IPS DF 19.7 (cell line): ENCODE measurements around the gene CYP24A1.
A peak's percentile ranks its signal among the peaks of the same experiment; 100 is the strongest.
"Not testable (repeated sequence)": the region's sequence is repeated elsewhere in the genome, so short reads cannot be mapped to it uniquely, and the experiment has no call there.

Source experiments
- DNase-seq: peaks from one replicate; pipeline ENCODE4 v3.0.0-alpha.2; 2013; ENCODE audit warnings: low read depth, low spot score

Gene CYP24A1

GRCh38 chr20:54134445-54135220 lies 39.2 kb downstream of the CYP24A1 start:
- no peak for DNase-seq

GRCh38 chr20:54133434-54134427 lies 40.1 kb downstream of the CYP24A1 start:
- no peak for DNase-seq

GRCh38 chr20:54132612-54133433 lies 41.0 kb downstream of the CYP24A1 start:
- DNase-seq: peak; percentile 48

GRCh38 chr20:54131675-54132611 lies 41.8 kb downstream of the CYP24A1 start:
- no peak for DNase-seq

DNA sequence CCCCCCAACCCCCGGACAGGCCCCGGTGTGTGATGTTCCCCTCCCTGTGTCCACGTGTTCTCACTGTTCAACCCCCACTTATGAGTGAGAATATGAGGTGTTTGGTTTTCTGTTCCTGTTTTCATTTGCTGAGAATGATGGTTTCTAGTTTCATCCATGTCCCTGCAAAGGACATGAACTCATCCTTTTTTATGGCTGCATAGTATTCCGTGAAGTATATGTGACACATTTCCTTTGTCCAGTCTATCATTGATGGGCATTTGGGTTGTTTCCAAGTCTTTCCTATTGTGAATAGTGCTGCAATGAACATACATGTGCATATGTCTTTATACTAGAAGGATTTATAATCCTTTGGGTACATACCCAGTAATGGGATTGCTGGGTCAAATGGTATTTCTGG lies 42.7 kb downstream of the CYP24A1 start:
- DNase-seq: not testable (repeated sequence)

GRCh38 chr20:54129350-54129749 lies 44.4 kb downstream of the CYP24A1 start:
- DNase-seq: no peak

DNA sequence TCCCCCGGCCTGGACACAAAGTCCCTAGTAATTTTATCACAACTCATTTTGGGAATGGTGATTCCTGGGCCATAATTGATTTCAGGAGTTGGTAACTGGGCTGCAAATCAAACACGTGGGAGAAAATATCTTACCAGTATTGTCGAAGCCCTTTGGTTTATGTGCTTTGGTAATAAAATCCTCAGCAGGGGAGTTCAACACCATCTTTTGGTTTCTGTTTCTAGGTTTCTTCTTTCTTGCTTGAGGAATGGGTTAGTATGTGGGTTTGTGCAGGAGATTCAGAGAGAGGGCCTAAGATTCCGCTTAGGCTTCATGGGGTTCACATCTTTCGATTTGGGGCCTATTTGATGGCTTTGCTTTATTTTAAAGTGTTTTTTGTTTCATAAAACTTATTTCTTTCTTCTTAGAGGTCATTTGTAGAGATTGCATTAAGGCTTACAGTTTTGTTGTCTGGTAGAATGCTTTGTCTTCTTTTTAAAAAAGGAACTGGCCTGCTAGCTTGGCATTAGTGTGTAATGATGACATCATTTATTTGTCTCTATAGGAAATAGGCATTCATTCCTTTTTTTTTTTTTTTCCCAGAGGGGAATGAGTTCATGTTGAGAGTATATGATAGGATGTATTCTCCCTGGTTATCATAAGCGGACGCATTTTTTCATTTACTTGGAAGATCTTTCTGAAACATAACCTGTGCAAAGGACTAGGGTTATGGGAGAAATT lies 45.8 kb downstream of the CYP24A1 start:
- DNase-seq: no peak

GRCh38 chr20:54126806-54127655 lies 46.8 kb downstream of the CYP24A1 start:
- DNase-seq: no peak

GRCh38 chr20:54126328-54126727 lies 47.5 kb downstream of the CYP24A1 start:
- not testable (repeated sequence) for DNase-seq

DNA sequence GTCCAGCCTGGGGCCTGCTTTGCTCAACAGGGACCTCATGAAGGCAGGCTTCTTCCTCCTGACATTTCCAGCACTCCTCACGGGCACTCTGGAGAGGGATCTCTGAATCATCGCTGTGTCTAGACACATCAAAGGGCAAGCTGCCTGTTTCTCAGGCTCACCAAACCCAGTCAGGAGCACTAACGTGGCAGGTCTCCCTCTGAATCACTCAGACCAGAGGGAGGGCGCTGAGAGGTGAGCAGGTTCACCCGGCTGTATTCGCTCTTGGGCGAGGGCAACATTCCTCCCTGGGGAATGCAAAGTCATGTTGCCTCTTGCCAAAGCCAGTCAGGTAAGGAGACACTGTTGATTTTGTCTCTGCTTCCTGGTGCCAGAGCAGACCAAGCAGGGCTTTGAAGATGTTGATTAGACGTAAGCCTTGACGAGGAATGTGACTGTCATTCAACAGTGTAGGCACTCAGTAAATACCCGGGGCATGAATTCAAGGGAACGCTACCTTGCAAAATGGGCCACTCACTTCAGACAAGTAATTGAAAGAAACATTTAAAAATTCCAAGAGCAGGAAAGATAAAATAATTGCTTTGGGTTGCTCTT lies 50.1 kb downstream of the CYP24A1 start:
- DNase-seq: peak; percentile 80

- no peak for DNase-seq
Measured at GRCh38 chr20:54122681-54123586, 50.9 kb downstream of the CYP24A1 start.

GRCh38 chr20:54122189-54122588 lies 51.6 kb downstream of the CYP24A1 start:
- no peak for DNase-seq

GRCh38 chr20:54119744-54120143 lies 54.0 kb downstream of the CYP24A1 start:
- DNase-seq: no peak

DNA sequence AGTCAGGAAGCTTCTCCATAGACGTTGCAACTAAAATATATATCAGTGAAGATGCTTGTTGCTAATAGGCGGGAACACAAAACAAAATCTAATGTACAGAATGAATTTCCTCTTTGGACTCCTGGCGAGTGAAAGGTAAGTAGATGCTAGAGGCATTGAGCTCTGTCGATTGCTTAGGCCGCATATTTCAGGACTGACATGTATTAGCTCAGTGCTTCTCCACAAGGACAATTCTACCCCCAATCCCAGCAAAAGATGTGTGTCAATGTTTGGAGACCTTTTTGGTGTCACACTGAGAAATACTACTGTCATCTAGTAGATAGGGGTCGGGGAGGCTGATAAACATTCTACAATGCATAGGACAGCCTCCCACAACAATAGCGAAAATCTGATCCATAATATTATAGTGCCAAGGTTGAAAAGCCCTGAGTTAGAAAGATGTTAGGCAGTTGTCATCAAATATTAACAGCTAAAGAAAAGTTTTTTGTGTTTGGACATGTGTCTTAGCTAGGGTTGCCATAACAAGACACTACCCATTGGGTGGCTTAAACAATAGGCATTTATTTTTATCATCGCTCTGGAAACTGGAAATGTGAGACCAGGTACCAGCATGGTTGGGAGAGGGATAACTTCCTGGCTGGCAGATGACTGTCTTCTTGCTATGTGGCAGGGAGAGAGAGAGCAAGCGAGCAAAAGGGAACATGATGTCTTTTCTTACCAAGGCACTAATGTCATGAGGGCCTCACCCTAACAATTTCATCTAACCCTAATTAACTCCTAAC lies 55.4 kb downstream of the CYP24A1 start:
- DNase-seq: no peak

- DNase-seq: no peak
Measured at GRCh38 chr20:54116550-54117235, 57.1 kb downstream of the CYP24A1 start.
